H4 (cell line): ENCODE data around the gene REEP1. TPM values are rescaled to one million over a fixed set of nuclear protein-coding genes. Genes with fewer than 3 reads are reported as not detected.
A peak's percentile ranks its signal among the peaks of the same experiment; 100 is the strongest.

Experiments used
- DNase-seq: peaks from one replicate; pipeline ENCODE4 v3.0.0-alpha.2; 2015; ENCODE audit warnings: low spot score
- total RNA-seq: library from RNA; depleted of rRNA; stranded (reverse); fragments of >200 nt; shearing (Covaris generic); gene quantifications from 2 replicates; pipeline ENCODE4 v1.2.3, GENCODE V29; 2014; rRNA removed

Gene REEP1
- total RNA-seq, 1 experiment from 2014 or later = 1.8 TPM

GRCh38 chr2:86195808-86196387 lies 141.5 kb downstream of the REEP1 start:
- DNase-seq = no peak

GRCh38 chr2:86195055-86195807 lies 142.2 kb downstream of the REEP1 start, which contains the start of gene IMMT:
TSS of gene IMMT (minus strand) at chr2:86195462. CDS start at chr2:86195382, 80 bp downstream.
- peak; percentile 96 for DNase-seq

- no peak for DNase-seq
Observed at GRCh38 chr2:86194751-86195054, 142.7 kb downstream of the REEP1 start.

GRCh38 chr2:86193901-86194567 lies 143.4 kb downstream of the REEP1 start:
- DNase-seq = no peak

- DNase-seq = no peak
Observed at GRCh38 chr2:86189782-86190416, 147.5 kb downstream of the REEP1 start.

- DNase-seq = no peak
Observed at GRCh38 chr2:86186431-86186830, 151.0 kb downstream of the REEP1 start.

GRCh38 chr2:86185517-86186212 lies 151.8 kb downstream of the REEP1 start:
- DNase-seq = no peak

- DNase-seq = no peak
Observed at GRCh38 chr2:86176597-86176996, 160.8 kb downstream of the REEP1 start.

GRCh38 chr2:86175828-86176227 lies 161.6 kb downstream of the REEP1 start:
- DNase-seq = no peak

GRCh38 chr2:86174445-86174844 lies 163.0 kb downstream of the REEP1 start:
- no peak for DNase-seq

GRCh38 chr2:86172610-86173009 lies 164.8 kb downstream of the REEP1 start:
- DNase-seq = no peak

GRCh38 chr2:86171295-86171694 lies 166.1 kb downstream of the REEP1 start:
- DNase-seq = no peak

- DNase-seq = no peak
Observed at GRCh38 chr2:86170449-86170848, 167.0 kb downstream of the REEP1 start.

Other genes with a start within 250 kb of the REEP1 start
- 15.3 and 18.9 TPM in 2 replicates for gene POLR1A, start 231.7 kb downstream of the REEP1 start, total RNA-seq
- 49.5 and 56.0 TPM in 2 replicates for gene PTCD3, start 231.4 kb downstream of the REEP1 start, total RNA-seq
- gene IMMT, start 142.2 kb downstream of the REEP1 start, total RNA-seq = 57.9 and 77.3 TPM in 2 replicates
- gene MRPL35, start 138.2 kb downstream of the REEP1 start, total RNA-seq = 86.1 and 92.3 TPM in 2 replicates
- 8.3 and 10.8 TPM in 2 replicates for gene KDM3A, start 103.7 kb upstream of the REEP1 start, total RNA-seq
- gene CHMP3, start 225.8 kb upstream of the REEP1 start, total RNA-seq = 69.2 and 72.1 TPM in 2 replicates